ENCODE measurements around the gene FBXW10B.
A peak's percentile ranks its signal among the peaks of the same experiment; 100 is the strongest.
"Not testable (repeated sequence)": the region's sequence is repeated elsewhere in the genome, so short reads cannot be mapped to it uniquely, and the experiment has no call there.

The FBXW10B gene

GRCh38 chr17:15619331-15620058, at the start of gene FBXW10B:
FBXW10B (minus strand) TSS chr17:15619704; CDS start chr17:15619512, 192 bp downstream.
- DNase-seq, result not testable (repeated sequence)

GRCh38 chr17:15663691-15664090, 44.2 kb upstream of the FBXW10B start:
- no peak for DNase-seq

- no peak for DNase-seq
Measured at GRCh38 chr17:15663176-15663575, 43.7 kb upstream of the FBXW10B start.

GRCh38 chr17:15662681-15663080, 43.2 kb upstream of the FBXW10B start:
- no peak for DNase-seq

GRCh38 chr17:15660077-15660476, 40.6 kb upstream of the FBXW10B start:
- no peak for DNase-seq

- DNase-seq, result no peak
Measured at GRCh38 chr17:15659663-15660062, 40.2 kb upstream of the FBXW10B start.

- no peak for DNase-seq
Measured at GRCh38 chr17:15659236-15659635, 39.7 kb upstream of the FBXW10B start.

- no peak for DNase-seq
Measured at GRCh38 chr17:15658296-15658695, 38.8 kb upstream of the FBXW10B start.

GRCh38 chr17:15657868-15658267, 38.4 kb upstream of the FBXW10B start:
- DNase-seq, result no peak

GRCh38 chr17:15654886-15655561, 35.5 kb upstream of the FBXW10B start:
- no peak for DNase-seq

GRCh38 chr17:15654401-15654800, 34.9 kb upstream of the FBXW10B start:
- not testable (repeated sequence) for DNase-seq

GRCh38 chr17:15652960-15653359, 33.5 kb upstream of the FBXW10B start:
- DNase-seq, result no peak

GRCh38 chr17:15651583-15652110, 32.1 kb upstream of the FBXW10B start:
- peak; percentile 60 for DNase-seq

- DNase-seq, result peak; percentile 2
Measured at GRCh38 chr17:15650741-15651582, 31.5 kb upstream of the FBXW10B start.

- DNase-seq, result no peak
Measured at GRCh38 chr17:15649861-15650421, 30.4 kb upstream of the FBXW10B start.

GRCh38 chr17:15648386-15648785, 28.9 kb upstream of the FBXW10B start:
- DNase-seq, result no peak

GRCh38 chr17:15645942-15646312, 26.4 kb upstream of the FBXW10B start:
- not testable (repeated sequence) for DNase-seq

GRCh38 chr17:15645099-15645941, 25.8 kb upstream of the FBXW10B start:
- peak; percentile 2 for DNase-seq

GRCh38 chr17:15642505-15643251, 23.2 kb upstream of the FBXW10B start:
- not testable (repeated sequence) for DNase-seq

GRCh38 chr17:15642014-15642413, 22.5 kb upstream of the FBXW10B start:
- DNase-seq, result not testable (repeated sequence)

- DNase-seq, result not testable (repeated sequence)
Measured at GRCh38 chr17:15630930-15631453, 11.5 kb upstream of the FBXW10B start.
